NT2/D1 (cell line): ENCODE measurements around the gene SMYD1.

Source experiments
- SUZ12 ChIP-seq: IDR thresholded peaks from 2 replicates; pipeline ENCODE4 v1.6.1; 2011; ENCODE audit not compliant: insufficient read length, insufficient read depth; ENCODE audit errors: extremely low read depth
- YY1 ChIP-seq: IDR thresholded peaks from 2 replicates; pipeline ENCODE4 v1.6.1; 2011; ENCODE audit not compliant: insufficient read length, insufficient read depth
- ZNF274 ChIP-seq: IDR thresholded peaks from 2 replicates; pipeline ENCODE4 v1.6.1; 2011; ENCODE audit warnings: mild to moderate bottlenecking, low read depth, low read length

DNA sequence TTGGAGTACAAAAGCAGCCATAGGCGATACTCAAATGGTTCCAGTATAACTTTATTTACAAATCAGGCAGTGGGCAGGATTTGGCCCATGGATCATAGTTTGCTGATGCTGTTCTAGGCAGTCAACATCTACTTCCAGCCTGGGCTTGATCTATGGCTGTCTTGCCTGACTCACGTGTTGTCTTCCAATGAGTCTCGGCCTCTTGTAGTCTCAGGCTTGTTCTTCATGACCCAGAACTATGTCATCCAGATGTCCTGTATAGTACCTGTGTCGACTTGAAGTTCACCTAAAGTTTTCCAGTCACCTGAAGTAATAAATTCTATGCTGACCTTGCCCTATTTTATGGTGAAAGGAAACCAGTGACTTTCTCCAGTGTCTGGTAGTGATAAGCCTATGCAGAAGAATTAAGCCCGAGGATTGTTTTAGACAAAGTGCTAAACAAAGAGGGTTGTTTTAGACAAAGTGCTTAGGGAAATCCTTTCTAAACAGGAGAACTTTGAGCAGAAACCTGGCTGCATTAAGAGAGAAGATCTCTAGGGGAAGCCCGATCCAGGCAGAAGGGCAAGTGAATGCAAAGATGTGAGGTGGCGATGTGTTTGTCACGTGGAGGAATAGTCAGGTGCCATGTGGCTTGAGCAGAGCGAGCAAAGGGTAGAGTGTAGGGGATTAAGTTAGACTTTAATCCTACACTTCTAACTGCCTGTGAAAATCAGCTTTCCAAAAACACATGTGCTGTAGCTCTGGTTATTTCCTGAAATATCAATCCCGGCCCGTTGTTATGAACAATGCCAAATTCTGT lies 94.0 kb downstream of the SMYD1 start:
- TF ChIP-seq YY1 = no peak
- TF ChIP-seq ZNF274 = no peak
- TF ChIP-seq SUZ12 = no peak
